GM12878 (cell line): ENCODE data around the gene ALAD.

Experiments used
- CBFB ChIP-seq: IDR thresholded peaks from 2 replicates; pipeline ENCODE4 v1.6.1; 2016; ENCODE audit warnings: antibody characterized with exemption, low read depth
- DPF2 ChIP-seq: fragments of 450-650 bp; IDR thresholded peaks from 2 replicates; pipeline ENCODE4 v1.6.1; 2017; ENCODE audit warnings: mild to moderate bottlenecking
- NFYB ChIP-seq: IDR thresholded peaks from 2 replicates; pipeline ENCODE4 v1.6.1; 2011; ENCODE audit warnings: low read depth, mild to moderate bottlenecking, low read length, improper control_type of control experiment, moderate library complexity; ENCODE audit not compliant: insufficient read depth
- NRF1 ChIP-seq: conservative IDR thresholded peaks from 2 replicates; pipeline ENCODE4 v1.6.1; 2011; ENCODE audit warnings: mild to moderate bottlenecking, low read depth, low read length, improper control_type of control experiment
- REST ChIP-seq: IDR thresholded peaks from 2 replicates; pipeline ENCODE4 v1.6.1; 2012; ENCODE audit warnings: mild to moderate bottlenecking, low read depth, low read length
- RFX5 ChIP-seq: IDR thresholded peaks from 2 replicates; pipeline ENCODE4 v1.6.1; 2011; ENCODE audit warnings: low read depth, low read length, improper control_type of control experiment
- SMC3 ChIP-seq: IDR thresholded peaks from 2 replicates; pipeline ENCODE4 v1.6.1; 2011; ENCODE audit warnings: low read length, improper control_type of control experiment, borderline replicate concordance
- ZNF274 ChIP-seq: IDR thresholded peaks from one replicate; pipeline ENCODE4 v1.8.0; 2011; ENCODE audit not compliant: insufficient read length, insufficient read depth
- TF ChIP-seq, protein P1 (sequence below), 3 experiments: IDR thresholded peaks in 2 of 3; conservative IDR thresholded peaks in 1 of 3; 2 replicates each; pipeline ENCODE4 v1.5.1; 2011; ENCODE audit warnings: low read depth in 3 of 3, low read length in 3 of 3, mild to moderate bottlenecking in 3 of 3, control low read depth in 2 of 3, moderate library complexity in 2 of 3, inconsistent platforms in 1 of 3, mixed read lengths in 1 of 3; ENCODE audit not compliant: control insufficient read depth in 2 of 3, insufficient read depth in 1 of 3; ENCODE audit errors: extremely low read depth in 1 of 3

GRCh38 chr9:113425072-113425471, 24.0 kb upstream of the ALAD start:
- TF ChIP-seq, protein P1, sequence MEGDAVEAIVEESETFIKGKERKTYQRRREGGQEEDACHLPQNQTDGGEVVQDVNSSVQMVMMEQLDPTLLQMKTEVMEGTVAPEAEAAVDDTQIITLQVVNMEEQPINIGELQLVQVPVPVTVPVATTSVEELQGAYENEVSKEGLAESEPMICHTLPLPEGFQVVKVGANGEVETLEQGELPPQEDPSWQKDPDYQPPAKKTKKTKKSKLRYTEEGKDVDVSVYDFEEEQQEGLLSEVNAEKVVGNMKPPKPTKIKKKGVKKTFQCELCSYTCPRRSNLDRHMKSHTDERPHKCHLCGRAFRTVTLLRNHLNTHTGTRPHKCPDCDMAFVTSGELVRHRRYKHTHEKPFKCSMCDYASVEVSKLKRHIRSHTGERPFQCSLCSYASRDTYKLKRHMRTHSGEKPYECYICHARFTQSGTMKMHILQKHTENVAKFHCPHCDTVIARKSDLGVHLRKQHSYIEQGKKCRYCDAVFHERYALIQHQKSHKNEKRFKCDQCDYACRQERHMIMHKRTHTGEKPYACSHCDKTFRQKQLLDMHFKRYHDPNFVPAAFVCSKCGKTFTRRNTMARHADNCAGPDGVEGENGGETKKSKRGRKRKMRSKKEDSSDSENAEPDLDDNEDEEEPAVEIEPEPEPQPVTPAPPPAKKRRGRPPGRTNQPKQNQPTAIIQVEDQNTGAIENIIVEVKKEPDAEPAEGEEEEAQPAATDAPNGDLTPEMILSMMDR (IDR thresholded peaks at IDR 0.05 in 2 of 3, conservative IDR thresholded peaks at IDR 0.05 in 1 of 3; ENCODE audit: control insufficient read depth in 2 of 3, extremely low read depth in 1 of 3, insufficient read depth in 1 of 3, low read depth in 3 of 3, low read length in 3 of 3), result no peak
- TF ChIP-seq CBFB, result no peak
- TF ChIP-seq REST, result no peak
- TF ChIP-seq NFYB, result no peak
- TF ChIP-seq RFX5, result no peak
- no peak for TF ChIP-seq ZNF274
- no peak for TF ChIP-seq SMC3
- TF ChIP-seq NRF1, result no peak
- TF ChIP-seq DPF2, result no peak
